ENCODE results near the gene ACVR1.

- TF ChIP-seq NRF1 (IDR thresholded peaks at IDR 0.05; ENCODE audit: low read depth, low read length) (no peak), CTCF (IDR thresholded peaks at IDR 0.05) (no peak), REST (IDR thresholded peaks at IDR 0.05; ENCODE audit: low read depth, low read length) (no peak), EP300 (IDR thresholded peaks at IDR 0.05; ENCODE audit: borderline replicate concordance in 1 of 2, low read depth in 1 of 2, low read length in 1 of 2) (no peak), USF2 (IDR thresholded peaks at IDR 0.05; ENCODE audit: borderline replicate concordance, low read depth, low read length) (no peak), POLR2AphosphoS5 (IDR thresholded peaks at IDR 0.05; ENCODE audit: low read depth, low read length) (no peak), NFIC (IDR thresholded peaks at IDR 0.05; ENCODE audit: borderline replicate concordance) (peak; percentile 50), TAF1 (IDR thresholded peaks at IDR 0.05; ENCODE audit: borderline replicate concordance, low read depth, low read length) (no peak), EZH2phosphoT487 (IDR thresholded peaks at IDR 0.05; ENCODE audit: borderline replicate concordance, low read depth) (no peak), SIN3A (IDR thresholded peaks at IDR 0.05; ENCODE audit: borderline replicate concordance, low read depth, low read length) (no peak), FOSL2 (IDR thresholded peaks at IDR 0.05; ENCODE audit: borderline replicate concordance, low read depth) (peak; percentile 72; the same call in 1 of the 2 replicates), GATA2 (CRISPR knock-in tag; IDR thresholded peaks at IDR 0.05) (no peak)
Measured at GRCh38 chr2:157838442-157839161, 37.5 kb downstream of the ACVR1 start.

Data from SK-N-SH (cell line).